ENCODE results near the gene ZBTB17. TPM values are rescaled to one million over a fixed set of nuclear protein-coding genes. Genes with fewer than 3 reads are reported as not detected.

Gene ZBTB17
- total RNA-seq, 1 donor from 2014 or later: 155 TPM

DNA sequence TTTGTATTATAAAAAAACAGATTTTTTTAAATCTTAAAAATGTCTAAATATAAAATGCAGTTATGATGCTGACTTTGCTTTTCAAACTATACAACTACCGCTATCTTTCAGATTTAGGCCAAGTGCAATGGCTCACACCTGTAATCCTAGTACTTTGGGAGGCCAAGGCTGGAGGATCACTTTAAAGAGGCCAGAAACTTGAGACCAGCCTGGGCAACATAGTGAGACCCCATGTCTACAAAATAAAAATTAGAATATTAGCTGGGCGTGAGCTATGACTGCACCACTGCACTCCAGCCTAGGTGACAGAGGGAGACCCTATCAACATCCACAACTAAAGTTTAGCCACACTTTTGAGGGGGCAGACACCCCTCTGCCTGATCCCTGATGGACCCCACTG, 20.3 kb downstream of the ZBTB17 start:
- TF ChIP-seq CTCF (IDR thresholded peaks at IDR 0.05): no peak
- peak overlapping the region; percentile 64 to 98 for H3K27ac ChIP-seq
- no peaks in the 10 kb centered on the region for H3K9me3 ChIP-seq
- H3K4me1 ChIP-seq: peaks cover 38 to 48% of the 10 kb centered on the region in 2 donors
- H3K36me3 ChIP-seq: peaks cover 0 to 5% of the 10 kb centered on the region in 2 donors
- intact Hi-C loops (cut with DNase I): no loop called here
- H3K4me3 ChIP-seq: no peak overlapping the region
- H3K27me3 ChIP-seq: no peaks in the 10 kb centered on the region
- no peak for DNase-seq (ENCODE audit: low spot score in 2 of 2)

- intact Hi-C loops (cut with DNase I): loop anchor here (5.0 kb wide), 1 partner anchor 67 kb away; no protein-coding TSS in a partner anchor
- Histone ChIP-seq H3K36me3 (peaks cover 0 to 5% of the 10 kb centered on the region in 2 donors), H3K27ac (peak overlapping the region; percentile 96 to 98), H3K4me3 (no peak overlapping the region), H3K9me3 (no peaks in the 10 kb centered on the region), H3K27me3 (no peaks in the 10 kb centered on the region), H3K4me1 (peaks cover 44 to 55% of the 10 kb centered on the region in 2 donors)
- no peak for DNase-seq (ENCODE audit: low spot score in 2 of 2)
- TF ChIP-seq CTCF (IDR thresholded peaks at IDR 0.05): no peak
These were observed 21.6 kb downstream of the ZBTB17 start for GRCh38 chr1:15954316-15954715.

DNA sequence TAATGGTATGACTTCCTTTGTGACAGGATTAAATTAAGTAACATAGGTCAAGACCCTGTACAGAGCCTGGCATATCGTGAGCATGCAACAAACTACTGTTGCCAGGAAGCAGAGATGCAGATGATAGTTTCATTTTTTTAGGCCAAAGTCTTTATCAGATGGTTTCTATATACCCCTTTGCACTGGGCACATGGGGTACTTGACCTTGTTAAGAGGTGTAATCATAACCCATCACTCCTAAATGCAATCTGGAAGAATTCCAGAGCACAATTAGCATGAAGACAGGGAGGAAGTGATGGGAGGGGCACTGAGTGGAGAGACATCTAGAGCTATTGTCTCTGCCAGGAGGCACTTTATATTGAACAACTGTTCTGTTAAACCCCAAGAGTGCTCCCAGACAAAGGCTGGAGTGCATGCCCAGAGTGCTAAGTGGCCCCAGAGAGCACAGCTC, 22.1 kb downstream of the ZBTB17 start:
- H3K27me3 ChIP-seq: no peaks in the 10 kb centered on the region
- H3K4me3 ChIP-seq: no peak overlapping the region
- no peaks in the 10 kb centered on the region for H3K9me3 ChIP-seq
- H3K4me1 ChIP-seq: peaks cover 46 to 54% of the 10 kb centered on the region in 2 donors
- no peak for DNase-seq (ENCODE audit: low spot score in 2 of 2)
- no peak for TF ChIP-seq CTCF (IDR thresholded peaks at IDR 0.05)
- H3K27ac ChIP-seq: peak overlapping the region; percentile 96 to 98
- H3K36me3 ChIP-seq: peaks cover 0 to 5% of the 10 kb centered on the region in 2 donors
- intact Hi-C loops (cut with DNase I): loop anchor here (5.0 kb wide), 1 partner anchor 67 kb away; no protein-coding TSS in a partner anchor

DNA sequence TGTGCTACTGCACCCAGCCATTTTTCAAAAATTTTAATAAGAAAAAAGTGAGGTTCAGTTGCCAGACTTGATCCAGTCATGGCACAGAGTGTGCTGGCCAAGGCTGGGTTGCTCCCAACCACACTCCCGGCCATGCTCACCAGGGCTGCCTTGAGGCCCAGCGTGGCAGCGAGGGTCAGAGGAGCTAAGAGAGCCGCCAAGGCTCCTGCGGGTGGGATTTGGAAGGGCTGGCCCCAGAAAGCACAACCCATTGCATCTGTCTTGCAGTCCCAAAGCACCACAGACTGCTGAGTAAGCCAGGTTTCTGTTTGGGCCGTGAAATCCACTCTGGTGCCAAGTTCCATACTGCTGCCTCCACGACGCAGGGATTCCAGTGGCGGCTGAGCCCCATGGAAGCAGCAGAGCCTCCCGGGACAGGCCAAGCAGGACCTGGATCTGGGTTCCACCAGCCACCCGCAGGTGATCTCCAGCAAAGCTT, 22.6 kb downstream of the ZBTB17 start:
- Histone ChIP-seq H3K27me3 (no peaks in the 10 kb centered on the region), H3K4me1 (peaks cover 48 to 54% of the 10 kb centered on the region in 2 donors), H3K36me3 (peaks cover 0 to 5% of the 10 kb centered on the region in 2 donors), H3K27ac (peak overlapping the region; percentile 96 to 98), H3K9me3 (no peaks in the 10 kb centered on the region), H3K4me3 (peak overlapping the region in 1 of 2 donors; percentile 9)
- no peak for TF ChIP-seq CTCF (IDR thresholded peaks at IDR 0.05)
- intact Hi-C loops (cut with DNase I): loop anchor here (5.0 kb wide), 1 partner anchor 66 kb away; no protein-coding TSS in a partner anchor
- DNase-seq (ENCODE audit: low spot score in 2 of 2): no peak

DNA sequence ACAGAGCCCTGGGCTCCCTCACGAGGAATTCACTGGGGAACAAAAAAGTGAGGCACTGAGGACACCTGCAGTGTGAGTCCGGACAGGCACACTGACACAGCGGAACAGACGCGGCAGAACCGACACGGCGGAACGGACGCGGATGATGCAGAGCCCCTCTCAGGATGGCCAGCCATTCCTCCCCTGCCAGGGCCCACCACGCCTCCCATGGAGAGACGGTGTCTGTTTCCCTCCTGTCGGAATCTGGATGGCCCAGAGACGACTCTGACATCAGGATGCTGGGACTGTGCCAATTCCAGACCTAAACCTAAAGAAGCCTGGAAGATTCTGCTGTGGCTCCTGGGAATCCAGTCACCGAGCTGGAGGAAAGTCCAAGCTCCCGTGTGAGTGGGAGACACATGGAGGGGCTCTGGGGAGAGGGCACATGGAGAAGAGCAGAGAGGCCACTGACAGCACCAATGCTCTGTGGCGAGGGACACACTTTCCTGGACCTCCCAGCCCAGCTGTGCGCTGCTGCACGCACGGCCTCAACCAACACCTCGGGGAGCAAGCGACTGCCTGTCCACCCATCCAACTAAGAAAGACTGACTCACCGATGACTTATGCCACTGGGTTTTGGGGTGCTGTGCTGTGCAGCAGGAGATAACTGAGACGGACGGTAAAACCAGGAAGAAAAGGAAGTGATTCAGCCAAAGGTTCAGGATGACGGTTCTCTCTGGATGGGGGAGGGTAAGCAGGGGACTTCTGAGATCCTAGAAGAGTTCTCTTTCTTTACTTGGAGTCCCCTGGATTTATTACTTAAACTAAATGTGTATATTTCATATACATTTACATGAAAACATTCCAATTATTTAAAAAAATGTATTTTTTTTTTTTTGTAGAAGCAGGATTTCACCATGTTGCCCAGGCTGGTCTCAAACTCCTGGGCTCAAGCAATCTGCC, 23.3 kb downstream of the ZBTB17 start:
- Histone ChIP-seq H3K27ac (peak overlapping the region; percentile 96 to 98), H3K4me3 (peak overlapping the region in 1 of 2 donors; percentile 9), H3K27me3 (no peaks in the 10 kb centered on the region), H3K36me3 (peaks cover 6 to 7% of the 10 kb centered on the region in 2 donors), H3K4me1 (peaks cover 56 to 58% of the 10 kb centered on the region in 2 donors), H3K9me3 (no peaks in the 10 kb centered on the region)
- no peak for DNase-seq (ENCODE audit: low spot score in 2 of 2)
- no peak for TF ChIP-seq CTCF (IDR thresholded peaks at IDR 0.05)
- intact Hi-C loops (cut with DNase I): loop anchor here (5.0 kb wide), 1 partner anchor 65 kb away; no protein-coding TSS in a partner anchor
